MG63 (cell line): ENCODE results near the gene EPHB6. TPM values are rescaled to one million over a fixed set of nuclear protein-coding genes. Genes with fewer than 3 reads are reported as not detected.

ENCODE experiments used
- DNase-seq: peaks from one replicate; pipeline ENCODE4 v3.0.0-alpha.2; 2020
- H3K27me3 ChIP-seq: fragments of 250-450 bp; sonication (Bioruptor Pico); 2 replicates; pipeline ENCODE4 v1.5.1; 2020; ENCODE audit warnings: mild to moderate bottlenecking, moderate library complexity
- H3K36me3 ChIP-seq: fragments of 250-450 bp; sonication (Bioruptor Pico); 2 replicates; pipeline ENCODE4 v1.5.1; 2020; ENCODE audit warnings: mild to moderate bottlenecking, moderate library complexity
- H3K4me3 ChIP-seq: fragments of 250-450 bp; sonication (Bioruptor Pico); 2 replicates; pipeline ENCODE4 v1.5.1; 2020; ENCODE audit warnings: mild to moderate bottlenecking, moderate library complexity
- H3K9me3 ChIP-seq: fragments of 250-450 bp; sonication (Bioruptor Pico); 2 replicates; pipeline ENCODE4 v1.5.1; 2020; ENCODE audit warnings: mild to moderate bottlenecking, moderate library complexity
- total RNA-seq: library from RNA; depleted of rRNA; stranded (reverse); fragments of >200 nt; shearing (Covaris generic); gene quantifications from 2 replicates; pipeline ENCODE4 v1.2.3, GENCODE V29; 2014; ENCODE audit warnings: low replicate concordance; rRNA removed

EPHB6 gene
- total RNA-seq, 1 experiment from 2014 or later: 3.6 TPM

DNA sequence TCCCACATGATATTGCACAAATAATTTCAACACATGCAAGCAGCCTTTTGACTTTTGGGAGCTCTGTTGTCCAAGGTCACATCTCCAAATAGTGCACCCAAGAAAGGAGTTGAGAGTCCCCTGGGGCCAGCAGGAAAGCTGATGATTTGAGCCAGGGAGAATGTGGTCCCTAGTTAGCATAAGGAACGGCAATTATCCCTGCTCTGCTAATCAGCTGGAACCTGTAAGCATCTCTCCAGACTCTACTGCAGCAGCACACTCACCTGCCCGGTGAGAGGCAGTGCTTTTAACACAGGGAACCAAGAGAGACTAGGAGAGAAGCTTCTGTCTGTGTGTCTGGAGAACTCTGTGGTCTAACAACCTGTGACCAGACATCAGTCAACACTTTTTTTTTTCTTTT is 61.6 kb downstream of the EPHB6 start:
- Histone ChIP-seq H3K9me3 (no peaks in the 10 kb centered on the region), H3K36me3 (no peaks in the 10 kb centered on the region), H3K27me3 (no peaks in the 10 kb centered on the region), H3K4me3 (no peak overlapping the region)
- no peak for DNase-seq

DNA sequence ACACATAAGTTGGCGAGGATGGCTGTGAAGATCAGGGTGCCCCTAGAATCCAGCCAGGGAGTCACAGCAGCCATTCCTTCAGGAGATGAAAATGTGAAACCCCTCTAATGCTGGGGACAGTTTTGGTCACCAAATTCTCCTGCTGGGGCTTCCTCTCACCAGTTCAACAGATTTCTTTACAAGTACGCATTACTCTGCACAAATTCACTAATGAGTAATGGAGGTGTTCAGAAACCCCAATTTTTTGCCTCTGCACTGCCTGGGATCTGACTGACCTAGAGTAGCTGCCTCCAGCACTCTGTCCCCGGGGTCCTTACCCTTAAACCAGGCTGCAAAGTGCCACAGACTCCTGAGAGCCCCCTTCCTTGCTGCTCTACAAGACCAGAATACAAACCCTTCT is 62.6 kb downstream of the EPHB6 start:
- Histone ChIP-seq H3K27me3 (no peaks in the 10 kb centered on the region), H3K4me3 (no peak overlapping the region), H3K9me3 (no peaks in the 10 kb centered on the region), H3K36me3 (no peaks in the 10 kb centered on the region)
- no peak for DNase-seq

DNA sequence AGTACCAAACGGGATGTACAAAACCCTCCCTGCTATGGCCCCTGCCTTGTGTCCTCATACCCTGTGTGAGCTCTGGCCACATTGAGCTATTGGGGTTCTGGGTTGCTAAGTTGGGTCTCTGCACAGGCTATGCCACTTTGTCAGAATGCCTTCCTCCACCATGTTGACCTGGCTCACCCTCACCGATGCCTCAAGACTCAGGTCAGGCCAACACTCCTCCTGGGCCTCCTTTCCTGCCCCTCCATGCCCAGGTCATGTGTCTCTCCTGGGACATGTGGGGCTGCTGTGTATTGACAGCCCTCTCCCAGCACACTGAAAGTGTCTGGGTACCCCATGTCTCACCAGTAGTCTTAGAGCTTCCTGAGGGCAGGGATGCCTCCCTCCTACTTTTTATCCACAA is 64.0 kb downstream of the EPHB6 start:
- Histone ChIP-seq H3K9me3 (no peaks in the 10 kb centered on the region), H3K27me3 (no peaks in the 10 kb centered on the region), H3K4me3 (no peak overlapping the region), H3K36me3 (no peaks in the 10 kb centered on the region)
- DNase-seq: no peak

GRCh38 chr7:142919656-142920055 is 64.8 kb downstream of the EPHB6 start:
- no peak for DNase-seq
- Histone ChIP-seq H3K36me3 (no peaks in the 10 kb centered on the region), H3K4me3 (no peak overlapping the region), H3K27me3 (no peaks in the 10 kb centered on the region), H3K9me3 (no peaks in the 10 kb centered on the region)

Other genes starting within 250 kb of the EPHB6 start
- gene PRSS1, start 105.6 kb upstream of the EPHB6 start, total RNA-seq: not detected in 2 replicates
- gene PRSS2, start 84.1 kb upstream of the EPHB6 start, total RNA-seq: not detected in 2 replicates
- not detected in 2 replicates for gene TRPV6, start 30.7 kb downstream of the EPHB6 start, total RNA-seq
- not detected in 2 replicates for gene TRPV5, start 78.7 kb downstream of the EPHB6 start, total RNA-seq
- not detected in 2 replicates for gene LLCFC1, start 84.4 kb downstream of the EPHB6 start, total RNA-seq
- not detected in 2 replicates for gene KEL, start 107.3 kb downstream of the EPHB6 start, total RNA-seq
- gene OR9A2, start 172.1 kb downstream of the EPHB6 start, total RNA-seq: not detected in 2 replicates
- not detected in 2 replicates for gene OR6V1, start 197.3 kb downstream of the EPHB6 start, total RNA-seq